Upper lobe of right lung (tissue), 1 donor: Measurements from ENCODE around the gene TFPT. TPM values are rescaled to one million over a fixed set of nuclear protein-coding genes. Genes with fewer than 3 reads are reported as not detected.

Experiments
- ATAC-seq: fragments of 200-7000 bp; cut with Tn5 transposase; one replicate; pipeline ENCODE4 v1.9.1; 2020; ENCODE audit warnings: mild to moderate bottlenecking, moderate library complexity
- DNase-seq: peaks from one replicate; pipeline ENCODE4 v3.0.0-alpha.2; 2020
- H3K27ac ChIP-seq: fragments of 200-600 bp; one replicate; pipeline ENCODE4 v1.8.0; 2022
- H3K27me3 ChIP-seq: fragments of 200-600 bp; one replicate; pipeline ENCODE4 v1.8.0; 2022; ENCODE audit warnings: mild to moderate bottlenecking
- H3K36me3 ChIP-seq: fragments of 200-600 bp; one replicate; pipeline ENCODE4 v1.8.0; 2022
- H3K4me1 ChIP-seq: fragments of 200-600 bp; one replicate; pipeline ENCODE4 v1.8.0; 2022
- H3K4me3 ChIP-seq: fragments of 200-600 bp; one replicate; pipeline ENCODE4 v1.8.0; 2022; ENCODE audit warnings: mild to moderate bottlenecking
- H3K9me3 ChIP-seq: fragments of 200-600 bp; one replicate; pipeline ENCODE4 v1.8.0; 2022
- intact Hi-C: fragments of 100-400 bp; cut with DNase I; formaldehyde crosslinking; loops from one replicate; pipeline ENCODE4 v1.11.0; 2022
- total RNA-seq: library from RNA; stranded (reverse); fragmentation: NEBNext Ultra II Directional; extraction: Animal tissue kit (Norgen Biotek cat#: 25700); gene quantifications from one replicate; pipeline ENCODE4 v1.2.1, GENCODE V29; 2021
- TF ChIP-seq, protein P1 (sequence below): fragments of 200-600 bp; IDR thresholded peaks from one replicate; pipeline ENCODE4 v1.8.0; 2022; ENCODE audit warnings: antibody characterized with exemption
- donor health status: DM: no; HTN: yes; CAD: no; lungs with severe emphysema.

TFPT gene
- total RNA-seq, 1 donor from 2014 or later, result 19.5 TPM

- ATAC-seq (peak; percentile 93), DNase-seq (peak; percentile 100)
- Histone ChIP-seq H3K4me3 (peak overlapping the region; percentile 96), H3K4me1 (peaks cover 37% of the 10 kb centered on the region), H3K36me3 (peaks cover 8% of the 10 kb centered on the region), H3K27ac (peak overlapping the region; percentile 98), H3K27me3 (no peaks in the 10 kb centered on the region), H3K9me3 (no peaks in the 10 kb centered on the region)
- TF ChIP-seq, protein P1, sequence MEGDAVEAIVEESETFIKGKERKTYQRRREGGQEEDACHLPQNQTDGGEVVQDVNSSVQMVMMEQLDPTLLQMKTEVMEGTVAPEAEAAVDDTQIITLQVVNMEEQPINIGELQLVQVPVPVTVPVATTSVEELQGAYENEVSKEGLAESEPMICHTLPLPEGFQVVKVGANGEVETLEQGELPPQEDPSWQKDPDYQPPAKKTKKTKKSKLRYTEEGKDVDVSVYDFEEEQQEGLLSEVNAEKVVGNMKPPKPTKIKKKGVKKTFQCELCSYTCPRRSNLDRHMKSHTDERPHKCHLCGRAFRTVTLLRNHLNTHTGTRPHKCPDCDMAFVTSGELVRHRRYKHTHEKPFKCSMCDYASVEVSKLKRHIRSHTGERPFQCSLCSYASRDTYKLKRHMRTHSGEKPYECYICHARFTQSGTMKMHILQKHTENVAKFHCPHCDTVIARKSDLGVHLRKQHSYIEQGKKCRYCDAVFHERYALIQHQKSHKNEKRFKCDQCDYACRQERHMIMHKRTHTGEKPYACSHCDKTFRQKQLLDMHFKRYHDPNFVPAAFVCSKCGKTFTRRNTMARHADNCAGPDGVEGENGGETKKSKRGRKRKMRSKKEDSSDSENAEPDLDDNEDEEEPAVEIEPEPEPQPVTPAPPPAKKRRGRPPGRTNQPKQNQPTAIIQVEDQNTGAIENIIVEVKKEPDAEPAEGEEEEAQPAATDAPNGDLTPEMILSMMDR, result no peak
- intact Hi-C loops, result no loop called here
Measured at GRCh38 chr19:54136864-54137698, 21.6 kb upstream of the TFPT start.

DNA sequence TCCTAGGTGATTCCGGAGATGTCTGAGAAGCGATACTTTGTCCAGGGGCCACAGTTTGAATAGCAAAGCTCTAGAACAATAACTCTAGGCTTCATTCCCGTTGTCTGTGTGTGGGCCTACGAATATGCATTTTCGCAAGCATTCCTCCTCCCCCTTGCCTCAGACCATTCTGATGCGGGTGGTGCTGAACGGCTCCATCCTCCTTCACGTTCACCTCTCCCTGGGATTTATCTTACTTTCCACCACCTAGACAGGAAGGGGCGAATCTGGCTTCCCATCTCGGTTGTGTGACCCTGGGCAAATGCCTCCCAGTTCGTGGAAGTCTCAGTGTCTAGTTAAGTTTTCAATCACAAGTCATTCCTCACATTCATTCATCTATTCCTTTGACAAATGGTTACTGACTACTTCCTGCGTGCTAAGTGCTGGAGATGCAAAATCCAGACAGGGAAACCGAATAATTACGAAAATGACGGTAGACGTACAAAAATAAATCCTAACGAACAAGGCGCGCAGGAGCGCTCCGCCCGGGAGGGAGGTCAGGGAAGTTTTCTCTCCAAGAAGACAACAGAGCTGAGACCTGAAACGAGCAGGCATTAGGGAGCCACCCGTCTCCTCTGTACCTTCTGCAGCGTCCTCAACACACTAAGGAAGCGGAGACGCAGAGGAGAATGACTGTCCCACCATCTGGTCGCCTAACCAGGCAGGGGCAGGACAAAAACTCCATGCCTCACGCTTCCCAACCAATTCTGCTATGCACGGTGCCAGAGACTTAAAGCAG lies 20.8 kb upstream of the TFPT start:
- no peak for DNase-seq
- H3K4me3 ChIP-seq, result peak overlapping the region; percentile 59
- no peak for ATAC-seq
- intact Hi-C loops, result no loop called here
- no peaks in the 10 kb centered on the region for H3K27me3 ChIP-seq
- peaks cover 33% of the 10 kb centered on the region for H3K4me1 ChIP-seq
- H3K36me3 ChIP-seq, result peaks cover 12% of the 10 kb centered on the region
- no peaks in the 10 kb centered on the region for H3K9me3 ChIP-seq
- TF ChIP-seq, protein P1, result no peak
- H3K27ac ChIP-seq, result peak overlapping the region; percentile 55

GRCh38 chr19:54133957-54134590 lies 18.6 kb upstream of the TFPT start:
- H3K4me3 ChIP-seq, result no peak overlapping the region
- H3K9me3 ChIP-seq, result no peaks in the 10 kb centered on the region
- H3K36me3 ChIP-seq, result peaks cover 23% of the 10 kb centered on the region
- ATAC-seq (no peak), DNase-seq (no peak)
- no peaks in the 10 kb centered on the region for H3K27me3 ChIP-seq
- no peak overlapping the region for H3K27ac ChIP-seq
- TF ChIP-seq, protein P1, result no peak
- H3K4me1 ChIP-seq, result peaks cover 14% of the 10 kb centered on the region
- intact Hi-C loops, result no loop called here

GRCh38 chr19:54133312-54133956 lies 18.0 kb upstream of the TFPT start:
- H3K4me1 ChIP-seq, result peaks cover 8% of the 10 kb centered on the region
- H3K9me3 ChIP-seq, result no peaks in the 10 kb centered on the region
- H3K36me3 ChIP-seq, result peaks cover 29% of the 10 kb centered on the region
- DNase-seq, result no peak
- H3K4me3 ChIP-seq, result no peak overlapping the region
- no peak overlapping the region for H3K27ac ChIP-seq
- no peaks in the 10 kb centered on the region for H3K27me3 ChIP-seq
- ATAC-seq, result no peak
- intact Hi-C loops, result no loop called here
- TF ChIP-seq, protein P1, result no peak

DNA sequence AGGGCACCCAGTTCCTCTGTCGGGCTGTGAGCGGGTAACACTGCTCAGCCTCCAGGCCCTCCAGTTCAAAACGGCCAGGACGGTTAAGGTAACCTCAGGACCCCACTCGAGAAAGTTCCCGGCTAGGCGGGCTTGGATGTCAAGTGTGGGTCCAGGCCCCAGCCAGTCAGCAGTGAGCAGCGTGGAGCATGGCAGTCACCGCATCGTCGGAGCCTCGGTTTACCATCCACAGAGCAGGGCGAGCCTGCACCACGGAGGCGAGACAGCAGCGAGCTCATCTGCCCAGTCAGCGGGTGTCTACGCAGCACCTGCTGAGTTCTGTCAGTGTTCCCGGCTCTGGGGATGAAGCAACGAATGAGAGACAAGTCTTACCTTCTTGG lies 14.2 kb upstream of the TFPT start:
- ATAC-seq (no peak), DNase-seq (no peak)
- Histone ChIP-seq H3K27ac (no peak overlapping the region), H3K27me3 (no peaks in the 10 kb centered on the region), H3K9me3 (no peaks in the 10 kb centered on the region), H3K4me3 (no peak overlapping the region), H3K36me3 (peaks cover 68% of the 10 kb centered on the region), H3K4me1 (no peaks in the 10 kb centered on the region)
- intact Hi-C loops, result no loop called here
- TF ChIP-seq, protein P1, result no peak
